Spinal cord (tissue), 10 donors: ENCODE results near the gene MYMK. TPM values are rescaled to one million over a fixed set of nuclear protein-coding genes. Genes with fewer than 3 reads are reported as not detected.

Experiments used
- DNase-seq, 6 donors: peaks; one replicate each; pipeline versions ENCODE4 v3.0.0 to v3.0.0-alpha.2; 2013 to 2015; ENCODE audit warnings: low spot score in 6 of 6, low read depth in 4 of 6
- H3K27ac ChIP-seq: one replicate; pipeline ENCODE4 v1.5.1; 2013; ENCODE audit warnings: low read depth, low read length, control low read depth
- H3K27me3 ChIP-seq: one replicate; pipeline ENCODE4 v1.6.1; 2013; ENCODE audit warnings: low read length; ENCODE audit not compliant: control insufficient read depth, insufficient read depth
- H3K36me3 ChIP-seq: one replicate; pipeline ENCODE4 v1.6.1; 2013; ENCODE audit warnings: low read length; ENCODE audit not compliant: control insufficient read depth, insufficient read depth
- H3K4me1 ChIP-seq: one replicate; pipeline ENCODE4 v1.6.1; 2013; ENCODE audit warnings: low read length; ENCODE audit not compliant: control insufficient read depth, insufficient read depth
- H3K4me3 ChIP-seq: one replicate; pipeline ENCODE4 v1.5.1; 2013; ENCODE audit warnings: low read depth, low read length, control low read depth
- H3K9me3 ChIP-seq: one replicate; pipeline ENCODE4 v1.6.1; 2013; ENCODE audit warnings: low read length; ENCODE audit not compliant: control insufficient read depth, insufficient read depth
- WGBS: methylation state at CpG from one replicate; pipeline ENCODE4 v1.1.5; 2013; ENCODE audit warnings: missing lambda C conversion rate; ENCODE audit not compliant: insufficient coverage; 5-methylcytosine and 5-hydroxymethylcytosine counted together
- polyA plus RNA-seq, 2 donors: library from polyadenylated mRNA; unstranded; fragments of 120-200 nt; gene quantifications; one replicate each; pipeline ENCODE4 v1.2.1, GENCODE V29; 2013; ENCODE audit not compliant: insufficient read length in 2 of 2
- total RNA-seq, 2 donors: library from RNA; depleted of rRNA in 1 of 2; stranded (reverse); fragments of 120-200 nt in 1 of 2; fragments of >200 nt in 1 of 2; gene quantifications; one replicate each; pipeline versions ENCODE4 v1.2.3 to v1.2.4, GENCODE V29; 2013 to 2014
- donor health status: healthy.

The MYMK gene
- total and polyA plus RNA-seq, 4 donors = 0.26 TPM; not detected in 3

DNA sequence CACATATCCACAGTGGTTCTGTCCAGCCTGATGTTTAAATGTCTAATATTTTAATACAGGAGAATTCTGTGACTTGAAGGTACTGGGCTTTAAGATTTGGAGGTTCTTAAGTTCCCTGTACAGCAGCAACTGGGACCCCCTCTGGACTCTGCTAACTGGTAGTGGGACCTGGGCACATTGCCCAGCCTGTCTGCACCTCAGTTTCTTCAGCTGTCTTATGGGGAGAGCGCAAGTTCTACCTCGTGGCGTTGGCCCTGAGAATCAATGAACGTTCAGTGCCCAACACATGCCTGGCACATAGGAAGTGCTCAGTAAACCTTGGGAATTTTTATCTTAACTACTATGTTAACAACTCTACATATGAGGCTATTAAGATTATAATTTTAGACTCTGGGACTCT lies 47.3 kb downstream of the MYMK start:
- Histone ChIP-seq H3K4me3 (no peak overlapping the region), H3K36me3 (peaks cover 48% of the 10 kb centered on the region), H3K27me3 (peaks cover 2% of the 10 kb centered on the region), H3K4me1 (peaks cover 38% of the 10 kb centered on the region), H3K27ac (no peak overlapping the region), H3K9me3 (no peaks in the 10 kb centered on the region)
- WGBS = 80% methylated on average over 2 of the region's 4 CpGs
- no peak for DNase-seq

DNA sequence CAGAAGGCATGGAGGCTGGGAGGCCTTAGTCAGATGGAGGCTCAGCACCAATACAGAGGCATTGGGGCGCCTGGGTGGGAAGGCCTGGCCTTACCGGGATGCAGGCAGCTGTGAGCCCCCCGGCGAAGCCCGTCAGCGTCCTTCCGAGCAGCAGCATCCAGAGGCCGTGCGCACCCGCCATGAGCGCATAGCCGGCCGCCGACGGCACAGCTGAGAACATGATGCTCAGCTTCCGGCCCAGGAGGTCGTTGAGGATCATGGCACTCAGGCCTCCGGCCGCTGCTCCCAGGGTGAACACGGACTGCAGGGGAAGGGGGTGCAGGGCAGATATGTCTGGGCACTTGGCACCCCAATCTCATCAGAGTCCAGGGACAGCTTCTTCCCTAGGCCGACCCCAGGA lies 47.8 kb downstream of the MYMK start:
- no peak overlapping the region for H3K4me3 ChIP-seq
- peaks cover 53% of the 10 kb centered on the region for H3K36me3 ChIP-seq
- peaks cover 42% of the 10 kb centered on the region for H3K4me1 ChIP-seq
- no peaks in the 10 kb centered on the region for H3K27me3 ChIP-seq
- no peak for DNase-seq
- H3K27ac ChIP-seq = no peak overlapping the region
- H3K9me3 ChIP-seq = no peaks in the 10 kb centered on the region
- WGBS = 98% methylated on average over 20 of the region's 21 CpGs

DNA sequence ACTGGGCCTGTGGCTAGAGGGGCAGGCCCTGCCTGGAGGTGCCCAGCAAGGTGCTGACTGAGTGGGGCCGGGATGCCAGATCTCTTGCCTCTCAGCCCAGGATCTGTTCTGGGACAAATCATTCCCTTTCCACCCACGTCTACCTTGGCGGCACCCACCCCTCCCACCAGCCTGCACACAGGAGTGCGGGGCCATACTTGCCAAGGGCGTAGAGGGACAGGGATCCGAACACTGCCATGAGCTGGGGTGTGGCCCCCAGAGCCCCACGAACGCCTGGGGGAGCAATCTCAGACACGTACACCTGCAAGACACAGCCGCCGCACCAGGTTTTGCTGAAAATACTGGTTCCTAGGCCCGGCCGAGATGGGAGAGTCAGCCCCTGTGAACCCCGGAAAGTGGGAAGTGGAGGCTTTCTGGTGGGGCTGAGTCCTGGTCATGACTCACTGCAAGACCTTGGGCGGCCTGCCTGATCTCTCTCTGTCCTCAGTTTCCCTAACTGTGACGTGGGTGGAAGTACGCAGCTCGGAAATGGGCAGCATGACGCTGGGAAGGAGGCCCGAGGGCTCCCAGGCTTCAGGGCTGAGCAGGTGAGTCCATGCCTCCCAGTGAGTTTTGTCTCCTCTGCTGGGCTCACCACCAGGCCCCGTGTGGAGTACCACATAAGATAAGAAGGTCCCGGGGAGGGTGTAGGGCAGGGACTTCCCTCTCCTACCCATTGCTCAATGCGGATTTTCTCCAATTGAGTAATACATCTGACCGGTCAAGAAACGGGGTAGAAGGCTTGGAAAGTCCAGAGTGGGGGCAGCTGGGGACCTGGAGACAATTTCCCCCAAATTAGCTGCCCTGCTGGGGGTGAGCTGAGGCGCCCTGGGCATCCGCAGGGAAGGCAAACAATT lies 48.5 kb downstream of the MYMK start:
- Histone ChIP-seq H3K36me3 (peaks cover 60% of the 10 kb centered on the region), H3K4me1 (peaks cover 42% of the 10 kb centered on the region), H3K4me3 (no peak overlapping the region), H3K9me3 (no peaks in the 10 kb centered on the region), H3K27ac (no peak overlapping the region), H3K27me3 (no peaks in the 10 kb centered on the region)
- 90% methylated on average over 19 of the region's 27 CpGs for WGBS
- DNase-seq = no peak

DNA sequence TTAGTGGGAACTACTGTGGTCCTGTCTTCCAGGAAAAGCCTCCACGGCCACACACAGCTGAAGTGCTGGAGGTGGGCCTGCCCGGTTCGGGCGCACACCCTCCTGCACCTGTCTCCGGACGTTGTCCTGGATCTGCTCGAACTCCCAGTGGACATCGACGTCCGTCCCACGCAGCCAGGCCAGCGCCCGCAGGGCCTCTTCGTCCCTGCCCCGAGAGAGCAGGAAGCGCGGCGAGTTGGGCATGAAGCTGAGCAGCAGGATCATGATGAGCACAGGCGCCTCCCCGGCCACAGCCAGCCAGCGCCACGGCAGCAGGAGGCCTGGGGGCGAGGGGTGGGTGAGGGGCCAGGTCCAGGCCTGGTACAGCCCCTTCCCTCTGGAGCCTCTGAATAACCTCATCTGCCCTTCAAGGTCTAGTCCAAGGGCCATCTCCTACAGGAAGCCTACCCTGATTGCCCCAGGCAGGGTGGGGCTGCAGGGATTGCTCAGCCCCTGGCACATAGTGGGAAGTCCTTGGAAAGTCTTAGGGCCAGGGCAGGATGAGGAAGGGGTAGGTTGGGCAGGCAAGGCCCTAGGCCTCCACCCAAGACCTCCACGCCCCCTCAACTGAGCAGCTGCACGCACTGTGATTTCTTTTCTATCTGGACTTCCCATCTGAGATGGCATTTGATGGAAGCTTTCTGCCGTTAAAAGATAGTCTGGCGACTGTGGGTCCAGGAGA lies 49.3 kb downstream of the MYMK start:
- H3K27me3 ChIP-seq = no peaks in the 10 kb centered on the region
- H3K36me3 ChIP-seq = peaks cover 68% of the 10 kb centered on the region
- no peak overlapping the region for H3K4me3 ChIP-seq
- DNase-seq = no peak
- peaks cover 42% of the 10 kb centered on the region for H3K4me1 ChIP-seq
- H3K27ac ChIP-seq = no peak overlapping the region
- 93% methylated on average over 26 of the region's 27 CpGs for WGBS
- no peaks in the 10 kb centered on the region for H3K9me3 ChIP-seq

DNA sequence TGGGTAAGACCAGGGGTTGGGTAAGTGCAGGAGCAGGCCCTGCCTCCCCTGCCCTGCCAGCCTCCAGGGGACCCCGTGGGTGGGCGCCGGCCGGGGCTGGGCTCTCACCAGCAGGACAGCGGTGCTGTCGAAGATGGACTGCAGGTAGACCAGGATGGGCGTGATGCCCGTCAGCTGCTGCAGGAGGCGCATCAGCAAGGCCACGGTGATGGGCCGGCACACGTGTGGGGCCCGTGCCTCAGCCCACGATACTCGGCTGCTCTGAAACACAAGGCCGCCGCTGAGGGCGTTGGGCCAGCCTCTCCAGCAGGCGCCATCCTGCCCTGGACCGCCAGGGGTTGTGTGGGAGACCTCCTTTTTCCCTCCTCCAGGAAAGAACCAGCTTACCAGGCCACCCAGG lies 49.9 kb downstream of the MYMK start:
- Histone ChIP-seq H3K9me3 (no peaks in the 10 kb centered on the region), H3K4me1 (peaks cover 42% of the 10 kb centered on the region), H3K4me3 (no peak overlapping the region), H3K27me3 (no peaks in the 10 kb centered on the region), H3K36me3 (peaks cover 74% of the 10 kb centered on the region), H3K27ac (no peak overlapping the region)
- WGBS = 85% methylated on average over 19 of the region's 20 CpGs
- DNase-seq = no peak

DNA sequence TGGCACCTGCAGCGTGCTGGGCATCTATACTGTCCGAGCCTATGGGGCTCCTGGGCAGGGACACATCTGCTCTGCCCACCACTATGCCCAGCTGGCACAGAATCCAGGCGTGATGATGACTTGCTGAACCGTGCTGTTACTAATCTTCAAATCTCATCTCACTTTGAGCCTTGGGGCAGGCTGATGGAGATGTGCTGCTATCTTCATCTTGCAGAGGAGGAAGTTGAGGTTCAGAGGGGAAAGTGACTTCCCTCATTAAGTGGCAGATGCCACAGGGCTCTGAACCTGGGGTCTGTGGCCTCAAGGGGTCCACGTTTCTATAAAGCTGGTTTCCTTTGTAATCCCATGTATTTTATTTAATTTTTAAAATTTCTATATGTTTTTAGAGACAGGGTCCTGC lies 50.5 kb downstream of the MYMK start:
- no peak overlapping the region for H3K27ac ChIP-seq
- H3K4me1 ChIP-seq = peaks cover 36% of the 10 kb centered on the region
- no peaks in the 10 kb centered on the region for H3K9me3 ChIP-seq
- H3K4me3 ChIP-seq = no peak overlapping the region
- DNase-seq = no peak
- WGBS = 79% methylated on average over 3 of the region's 5 CpGs
- H3K36me3 ChIP-seq = peaks cover 80% of the 10 kb centered on the region
- no peaks in the 10 kb centered on the region for H3K27me3 ChIP-seq

DNA sequence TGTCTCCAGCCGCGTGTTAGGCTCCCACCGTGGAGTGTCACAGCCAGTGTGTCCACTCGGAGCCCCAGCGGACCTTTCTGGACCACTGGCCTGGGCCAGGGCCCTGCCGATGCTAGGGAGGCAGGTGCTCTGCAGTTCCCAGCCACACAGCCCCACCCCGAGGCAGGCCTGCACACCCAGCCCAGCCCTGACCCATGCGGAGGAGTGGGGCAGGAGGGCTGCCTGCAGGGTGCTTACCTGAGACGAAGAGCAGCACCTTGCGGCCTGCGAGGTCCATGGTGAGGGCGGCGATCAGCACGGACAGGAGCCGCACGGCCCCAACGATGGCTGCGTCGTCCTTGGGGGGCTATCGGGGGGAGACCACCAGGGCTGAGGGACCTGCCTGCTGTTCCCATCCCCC lies 51.0 kb downstream of the MYMK start:
- H3K27me3 ChIP-seq = no peaks in the 10 kb centered on the region
- WGBS = 94% methylated on average over 20 of the region's 20 CpGs
- no peak overlapping the region for H3K27ac ChIP-seq
- DNase-seq = no peak
- H3K36me3 ChIP-seq = peaks cover 85% of the 10 kb centered on the region
- H3K4me3 ChIP-seq = no peak overlapping the region
- no peaks in the 10 kb centered on the region for H3K9me3 ChIP-seq
- H3K4me1 ChIP-seq = peaks cover 34% of the 10 kb centered on the region

DNA sequence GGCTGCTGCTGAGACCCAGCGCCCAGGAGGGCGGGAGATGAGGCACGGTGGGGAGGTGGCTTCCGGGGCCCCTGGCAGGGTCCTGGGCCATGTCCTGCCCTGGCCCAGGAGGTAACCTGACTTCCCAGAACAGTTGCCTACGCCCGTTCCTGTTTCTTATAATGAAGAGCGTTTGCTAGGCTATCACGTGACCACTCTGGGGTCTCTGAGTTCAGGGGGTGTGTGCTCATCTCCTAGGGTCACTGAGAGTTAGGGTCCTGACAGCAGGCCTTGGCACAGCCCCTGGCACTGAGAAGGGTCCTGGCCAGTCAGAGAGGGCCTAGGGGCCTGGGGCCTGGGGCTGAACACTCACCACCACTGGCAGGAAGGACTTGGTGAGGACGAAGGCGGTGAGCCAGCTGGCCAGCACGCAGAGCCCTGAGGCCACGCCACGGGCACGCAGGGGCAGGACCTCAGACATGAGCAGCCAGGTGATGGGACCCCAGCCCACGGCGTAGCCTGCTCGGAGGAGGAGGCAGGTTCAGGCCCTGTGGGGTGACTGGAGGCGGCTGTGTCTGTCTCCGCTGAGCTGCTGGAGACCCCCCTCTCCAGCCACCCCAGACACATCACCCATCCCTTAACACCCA lies 51.9 kb downstream of the MYMK start:
- 91% methylated on average over 18 of the region's 19 CpGs for whole genome bisulfite sequencing
- Histone ChIP-seq H3K4me1 (peaks cover 25% of the 10 kb centered on the region), H3K4me3 (no peak overlapping the region), H3K36me3 (peaks cover 94% of the 10 kb centered on the region), H3K9me3 (no peaks in the 10 kb centered on the region), H3K27me3 (no peaks in the 10 kb centered on the region), H3K27ac (no peak overlapping the region)
- no peak for DNase-seq

DNA sequence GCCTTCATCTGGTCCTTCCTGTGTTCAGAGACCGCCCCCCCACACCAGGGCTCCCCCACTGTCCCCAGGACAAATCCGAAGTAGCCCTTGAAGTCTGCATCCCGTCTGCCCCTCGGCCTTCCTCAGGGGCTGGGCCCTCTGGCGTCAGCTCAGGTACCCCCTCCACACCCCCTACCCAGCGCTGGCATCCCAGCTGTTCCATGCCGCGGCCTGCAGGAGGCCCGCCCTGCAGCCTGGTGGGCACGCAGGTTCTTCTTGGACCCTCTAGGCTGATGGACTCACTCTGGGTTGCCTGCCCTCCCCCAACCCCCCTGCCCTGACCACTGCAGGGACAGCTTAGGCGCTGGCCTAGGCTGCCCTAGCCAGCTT lies 52.5 kb downstream of the MYMK start:
- Histone ChIP-seq H3K4me3 (no peak overlapping the region), H3K27ac (no peak overlapping the region), H3K36me3 (peaks cover 100% of the 10 kb centered on the region), H3K4me1 (peaks cover 20% of the 10 kb centered on the region), H3K27me3 (no peaks in the 10 kb centered on the region), H3K9me3 (no peaks in the 10 kb centered on the region)
- DNase-seq = no peak
- 84% methylated on average over 9 of the region's 11 CpGs for WGBS
